ENCODE data around the gene ARHGAP44.

DNA sequence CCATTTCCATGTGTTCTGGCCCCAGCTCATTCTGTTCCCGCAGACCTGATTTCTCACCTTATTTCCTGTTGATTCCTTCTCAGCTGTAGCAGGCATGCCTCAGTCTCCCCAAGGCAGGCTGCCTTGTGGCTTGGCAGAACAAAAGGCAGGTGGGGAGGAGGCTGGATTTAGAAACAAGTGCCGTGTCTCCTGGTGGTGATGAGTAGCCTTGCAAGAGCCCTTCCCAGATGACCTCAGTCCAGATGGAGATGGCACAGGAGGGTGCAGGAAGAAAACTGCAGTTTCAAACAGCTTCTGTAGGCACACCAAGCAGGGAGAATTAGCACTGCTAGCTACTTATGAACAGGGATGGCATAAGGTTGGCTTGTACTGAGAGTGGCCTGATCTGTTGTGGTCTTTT, 64.6 kb downstream of the ARHGAP44 start:
- TF ChIP-seq, protein P1, sequence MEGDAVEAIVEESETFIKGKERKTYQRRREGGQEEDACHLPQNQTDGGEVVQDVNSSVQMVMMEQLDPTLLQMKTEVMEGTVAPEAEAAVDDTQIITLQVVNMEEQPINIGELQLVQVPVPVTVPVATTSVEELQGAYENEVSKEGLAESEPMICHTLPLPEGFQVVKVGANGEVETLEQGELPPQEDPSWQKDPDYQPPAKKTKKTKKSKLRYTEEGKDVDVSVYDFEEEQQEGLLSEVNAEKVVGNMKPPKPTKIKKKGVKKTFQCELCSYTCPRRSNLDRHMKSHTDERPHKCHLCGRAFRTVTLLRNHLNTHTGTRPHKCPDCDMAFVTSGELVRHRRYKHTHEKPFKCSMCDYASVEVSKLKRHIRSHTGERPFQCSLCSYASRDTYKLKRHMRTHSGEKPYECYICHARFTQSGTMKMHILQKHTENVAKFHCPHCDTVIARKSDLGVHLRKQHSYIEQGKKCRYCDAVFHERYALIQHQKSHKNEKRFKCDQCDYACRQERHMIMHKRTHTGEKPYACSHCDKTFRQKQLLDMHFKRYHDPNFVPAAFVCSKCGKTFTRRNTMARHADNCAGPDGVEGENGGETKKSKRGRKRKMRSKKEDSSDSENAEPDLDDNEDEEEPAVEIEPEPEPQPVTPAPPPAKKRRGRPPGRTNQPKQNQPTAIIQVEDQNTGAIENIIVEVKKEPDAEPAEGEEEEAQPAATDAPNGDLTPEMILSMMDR (IDR thresholded peaks at IDR 0.05) = peak in 2 of 6 experiments; percentile 11 to 15
- no peak for TF ChIP-seq POLR2A (IDR thresholded peaks at IDR 0.05)
